ENCODE data around the gene TMEM131L.
"Not testable (repeated sequence)": the region's sequence is repeated elsewhere in the genome, so short reads cannot be mapped to it uniquely, and the experiment has no call there.

The TMEM131L gene

DNA sequence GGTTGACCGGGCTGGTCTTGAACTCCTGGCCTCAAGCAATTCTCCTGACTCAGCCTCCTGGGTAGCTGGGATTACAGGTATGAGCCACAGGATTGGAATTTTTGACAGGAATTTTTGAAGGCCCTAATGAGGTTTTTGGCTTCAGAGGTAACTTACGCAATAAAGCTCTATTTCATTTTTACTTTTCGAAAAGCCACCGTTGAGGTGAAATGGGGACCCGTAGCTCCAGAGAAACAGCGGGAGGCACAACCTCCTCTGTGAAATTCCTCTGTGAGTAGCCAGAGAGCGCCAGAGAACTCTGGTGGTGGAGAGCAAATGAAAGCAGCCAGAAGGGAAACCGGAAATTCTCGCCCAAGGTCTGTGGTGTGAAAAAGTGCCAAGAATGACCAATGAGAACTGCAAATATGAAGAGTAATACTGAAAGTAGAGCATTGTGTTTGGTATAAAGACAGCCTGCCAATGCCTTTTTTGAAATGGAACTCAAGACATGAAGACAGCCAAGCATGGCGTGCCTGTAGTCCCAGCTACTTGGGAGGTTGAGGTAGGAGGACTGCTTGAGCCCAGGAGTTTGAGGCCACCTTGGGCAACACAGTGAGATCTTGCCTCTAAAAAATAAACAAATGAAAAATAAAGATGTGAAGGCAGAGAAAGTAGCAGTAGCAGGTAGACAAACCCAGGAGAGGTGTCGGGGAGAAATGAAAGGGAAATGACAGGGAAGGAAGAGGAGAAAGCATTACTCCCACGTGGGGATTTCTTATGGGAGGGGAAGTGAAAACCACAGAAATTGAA is 33.0 kb upstream of the TMEM131L start:
- TF ChIP-seq TAF1 (IDR thresholded peaks at IDR 0.05; ENCODE audit: borderline replicate concordance, low read depth, low read length) = no peak
- peak; percentile 59; the same call in 1 of the 2 replicates for TF ChIP-seq POLR2A (IDR thresholded peaks at IDR 0.05; ENCODE audit: low read depth, low read length)
- peak; percentile 45; the same call in 1 of the 2 replicates for TF ChIP-seq POLR2AphosphoS5 (IDR thresholded peaks at IDR 0.05; ENCODE audit: low read depth, low read length)
- DNase-seq (ENCODE audit: insufficient read length) = peak; percentile 52
- FAIRE-seq = peak; percentile 97

DNA sequence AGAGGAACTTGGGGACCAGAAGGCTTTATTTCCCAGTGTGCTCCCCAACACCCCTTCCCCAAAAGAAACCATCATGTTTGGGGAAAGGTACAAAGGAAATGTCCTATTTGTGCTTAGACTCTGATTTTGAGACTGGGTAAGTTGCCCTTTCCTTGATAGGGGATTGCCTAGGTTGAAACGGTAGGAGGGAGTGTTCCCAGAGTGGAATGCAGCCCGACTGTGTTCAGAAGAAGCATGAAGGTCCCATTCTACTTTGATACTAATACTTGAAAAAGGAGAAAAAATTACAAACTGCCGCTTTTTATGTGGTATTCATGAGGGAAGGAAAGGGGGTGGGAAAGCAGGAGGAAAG is 32.4 kb upstream of the TMEM131L start:
- DNase-seq (ENCODE audit: insufficient read length) (no peak), FAIRE-seq (no peak)
- TF ChIP-seq POLR2AphosphoS5 (IDR thresholded peaks at IDR 0.05; ENCODE audit: low read depth, low read length) (no peak), TAF1 (IDR thresholded peaks at IDR 0.05; ENCODE audit: borderline replicate concordance, low read depth, low read length) (no peak)

DNA sequence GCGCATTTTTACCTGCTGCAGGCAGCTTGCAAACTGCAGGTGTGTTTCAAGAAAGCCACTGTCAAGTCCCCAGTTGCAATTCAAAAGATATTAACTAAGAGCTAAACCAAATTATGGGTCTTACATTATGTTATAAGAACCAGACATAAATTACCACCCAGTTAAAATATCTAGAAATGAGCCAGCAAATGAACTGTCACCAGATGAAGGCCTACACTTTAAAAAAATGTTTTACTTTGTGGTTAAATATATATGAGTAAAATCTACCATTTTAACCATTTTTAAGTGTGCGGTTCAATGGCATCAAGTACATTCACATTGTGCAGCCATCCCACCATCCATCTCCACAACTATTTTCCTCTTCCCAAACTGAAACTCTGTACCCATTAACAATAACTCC is 32.0 kb upstream of the TMEM131L start:
- TF ChIP-seq POLR2A (IDR thresholded peaks at IDR 0.05; ENCODE audit: low read depth, low read length) = no peak
- no peak for TF ChIP-seq TAF1 (IDR thresholded peaks at IDR 0.05; ENCODE audit: borderline replicate concordance, low read depth, low read length)
- TF ChIP-seq POLR2AphosphoS5 (IDR thresholded peaks at IDR 0.05; ENCODE audit: low read depth, low read length) = no peak
- FAIRE-seq = no peak
- DNase-seq (ENCODE audit: insufficient read length) = no peak

DNA sequence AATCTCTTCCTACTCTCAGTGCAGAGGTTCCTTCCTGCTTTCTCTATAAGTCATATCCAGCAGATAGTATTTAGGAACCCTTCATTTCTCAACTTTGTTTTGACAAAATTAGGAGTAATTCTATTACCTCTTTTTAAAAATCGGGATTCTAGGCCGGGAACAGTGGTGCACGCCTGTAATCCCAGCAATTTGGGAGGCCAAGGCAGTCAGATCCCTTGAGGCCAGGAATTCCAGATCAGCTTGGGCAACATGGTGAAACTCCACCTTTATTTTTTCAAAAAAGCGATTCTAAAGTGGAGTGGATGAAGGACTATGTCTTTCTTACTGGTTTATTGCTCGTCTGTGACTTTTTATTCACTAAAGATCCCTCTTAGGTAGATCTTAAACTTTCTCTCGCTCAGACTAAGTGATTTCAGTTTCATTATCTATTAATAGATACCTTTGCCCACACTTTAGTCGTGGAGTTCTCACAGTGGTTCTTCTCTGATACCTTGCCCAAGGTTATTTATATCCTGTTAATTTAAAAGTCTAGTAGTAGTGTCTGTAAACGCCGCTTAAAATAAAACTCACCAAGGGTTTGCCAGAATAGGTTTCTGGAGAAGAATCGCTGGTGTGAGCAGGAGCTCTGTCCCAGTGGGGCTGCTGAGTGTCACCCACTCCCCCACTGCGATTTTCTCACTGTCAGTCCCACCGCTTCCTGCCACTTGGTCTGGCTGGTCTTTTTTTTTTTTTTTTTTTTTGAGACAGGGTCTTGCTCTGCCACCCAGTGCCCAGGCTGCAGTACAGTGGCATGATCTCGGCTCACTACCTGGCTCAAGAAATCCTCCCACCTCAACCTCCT is 27.0 kb upstream of the TMEM131L start:
- FAIRE-seq = peak; percentile 85
- DNase-seq (ENCODE audit: insufficient read length) = no peak

DNA sequence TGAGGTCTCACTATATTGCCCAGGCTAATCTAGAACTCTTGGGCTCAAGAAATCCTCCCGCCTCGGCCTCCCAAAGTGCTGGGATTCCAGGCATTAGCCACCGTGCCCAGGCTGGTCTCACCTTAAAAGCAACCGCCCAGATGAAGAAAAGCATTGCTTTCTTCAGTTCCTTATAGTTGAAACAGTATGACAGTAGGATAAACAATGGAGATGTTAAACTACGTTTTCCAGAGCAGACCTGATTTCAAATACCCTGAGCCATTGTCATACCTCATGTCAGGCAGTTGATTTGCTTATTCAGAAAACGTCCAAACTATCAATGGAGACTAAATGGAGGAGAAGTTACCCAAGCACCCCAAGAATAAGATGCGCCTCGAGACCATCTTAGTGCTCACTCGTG is 26.3 kb upstream of the TMEM131L start:
- FAIRE-seq (peak; percentile 33), DNase-seq (ENCODE audit: insufficient read length) (no peak)
- TF ChIP-seq TAF1 (IDR thresholded peaks at IDR 0.05; ENCODE audit: borderline replicate concordance, low read depth, low read length) (no peak), POLR2AphosphoS5 (IDR thresholded peaks at IDR 0.05; ENCODE audit: low read depth, low read length) (no peak), POLR2A (IDR thresholded peaks at IDR 0.05; ENCODE audit: low read depth, low read length) (no peak)

More for the DNA sequence above, 27.0 kb upstream of the TMEM131L start:
- no peak for TF ChIP-seq POLR2A (IDR thresholded peaks at IDR 0.05; ENCODE audit: low read depth, low read length)
- no peak for TF ChIP-seq TAF1 (IDR thresholded peaks at IDR 0.05; ENCODE audit: borderline replicate concordance, low read depth, low read length)
- no peak for TF ChIP-seq POLR2AphosphoS5 (IDR thresholded peaks at IDR 0.05; ENCODE audit: low read depth, low read length)

DNA sequence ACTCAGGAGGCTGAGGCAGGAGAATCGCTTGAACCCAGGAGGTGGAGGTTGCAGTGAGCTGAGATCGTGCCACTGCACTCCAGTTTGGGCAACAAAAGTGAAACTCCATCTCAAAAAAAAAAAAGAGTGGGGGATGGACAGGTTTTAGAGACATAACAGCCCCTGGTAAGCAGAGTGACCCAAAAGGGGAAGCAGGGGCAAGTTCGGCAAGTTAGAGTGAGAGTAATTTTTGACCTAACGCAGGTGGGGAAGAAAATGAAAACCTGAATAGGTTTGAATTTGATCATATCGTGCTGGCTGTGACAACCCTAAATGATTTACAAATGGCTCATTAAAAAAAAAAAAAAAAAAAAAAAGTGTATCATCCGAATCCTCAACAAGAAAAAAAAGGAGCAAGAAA is 25.7 kb upstream of the TMEM131L start:
- DNase-seq (ENCODE audit: insufficient read length) = no peak
- no peak for TF ChIP-seq POLR2A (IDR thresholded peaks at IDR 0.05; ENCODE audit: low read depth, low read length)
- TF ChIP-seq POLR2AphosphoS5 (IDR thresholded peaks at IDR 0.05; ENCODE audit: low read depth, low read length) = no peak
- no peak for TF ChIP-seq TAF1 (IDR thresholded peaks at IDR 0.05; ENCODE audit: borderline replicate concordance, low read depth, low read length)
- FAIRE-seq = peak; percentile 66

DNA sequence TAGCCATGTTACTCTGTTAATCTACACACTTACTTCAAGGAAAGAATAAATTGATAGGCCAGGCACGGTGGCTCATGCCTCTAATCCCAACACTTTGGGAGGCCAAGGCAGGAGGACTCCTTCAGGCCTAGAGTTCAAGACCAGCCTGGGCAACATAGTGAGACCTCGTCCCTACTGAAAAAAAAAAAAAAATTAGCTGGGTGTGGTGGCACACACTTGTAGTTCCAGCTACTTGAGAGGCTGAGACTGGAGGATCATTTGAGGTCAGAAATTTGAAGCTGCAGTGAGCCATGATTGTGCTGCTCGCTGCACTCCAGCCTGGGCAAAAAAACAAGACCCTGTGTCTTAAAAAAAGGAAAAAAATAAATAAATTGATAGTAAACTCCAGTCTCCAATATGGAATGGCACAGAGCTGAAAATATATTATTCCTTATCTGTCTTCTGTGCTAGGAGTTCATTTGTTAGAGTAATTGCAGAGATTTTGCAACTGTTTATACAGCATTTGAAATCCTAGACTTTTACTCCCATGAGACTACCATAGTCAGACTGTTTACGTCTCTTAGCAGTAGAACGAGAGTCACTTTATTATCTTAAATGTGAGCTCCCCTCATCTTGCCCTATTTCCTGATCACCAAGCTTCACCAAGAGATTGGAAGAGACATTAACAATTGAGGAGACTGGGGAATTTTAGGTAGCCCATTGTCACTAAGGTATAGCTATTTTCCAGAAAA is 18.8 kb upstream of the TMEM131L start:
- no peak for DNase-seq (ENCODE audit: insufficient read length)
- TF ChIP-seq TAF1 (IDR thresholded peaks at IDR 0.05; ENCODE audit: borderline replicate concordance, low read depth, low read length) (no peak), POLR2AphosphoS5 (IDR thresholded peaks at IDR 0.05; ENCODE audit: low read depth, low read length) (no peak), POLR2A (IDR thresholded peaks at IDR 0.05; ENCODE audit: low read depth, low read length) (no peak)
- FAIRE-seq = no peak

DNA sequence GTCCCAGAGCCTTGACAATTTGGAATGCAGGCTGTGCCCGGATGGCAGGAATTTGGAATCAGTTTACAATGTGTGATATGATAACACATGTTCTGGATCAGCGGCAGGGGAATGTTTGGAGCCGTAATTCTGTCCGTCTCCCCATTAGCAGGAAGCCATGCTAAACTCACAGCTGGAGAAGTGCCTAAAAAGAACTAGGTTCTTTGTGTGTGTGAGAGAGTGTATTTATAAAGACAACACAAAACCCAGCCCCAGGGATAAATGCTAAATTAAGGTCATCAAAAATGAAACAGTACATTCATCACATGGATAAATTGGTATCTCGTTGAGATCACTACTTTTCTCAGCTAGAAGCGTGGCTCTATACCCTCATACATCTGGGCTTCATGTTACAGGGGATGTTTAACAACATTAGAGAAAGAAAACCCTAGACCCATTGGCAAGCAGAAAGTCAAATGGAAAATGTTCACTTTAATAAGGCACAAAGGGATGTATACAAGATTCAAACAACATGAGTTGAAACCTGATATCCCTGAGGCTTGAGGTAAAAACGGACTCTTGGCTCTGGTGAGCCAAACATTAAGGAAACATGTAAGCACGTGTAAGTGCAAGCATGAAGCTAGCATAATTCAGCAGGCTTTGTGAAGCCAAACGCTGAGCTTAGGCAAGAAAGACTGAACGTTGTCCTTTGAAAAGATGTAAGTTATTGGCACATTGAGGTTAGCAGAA is 18.0 kb upstream of the TMEM131L start:
- no peak for TF ChIP-seq TAF1 (IDR thresholded peaks at IDR 0.05; ENCODE audit: borderline replicate concordance, low read depth, low read length)
- FAIRE-seq (no peak), DNase-seq (ENCODE audit: insufficient read length) (no peak)

DNA sequence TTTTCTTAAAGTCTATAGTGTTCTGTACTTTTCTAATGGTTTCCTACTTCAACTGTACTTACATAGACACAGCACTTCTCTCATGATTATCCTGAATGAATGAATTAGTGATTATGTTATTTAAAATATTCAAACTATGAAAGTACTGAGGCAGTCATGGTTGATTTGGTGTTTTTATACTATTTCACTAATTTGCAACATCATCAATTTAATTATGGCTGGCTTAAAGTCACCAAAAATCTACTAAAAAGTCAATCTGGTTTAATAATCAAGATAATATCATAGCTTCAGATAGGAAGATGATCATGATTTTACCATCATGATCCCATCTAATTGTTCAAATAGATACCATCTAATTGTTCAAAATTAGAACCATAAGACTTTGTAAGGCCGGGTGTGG is 16.8 kb upstream of the TMEM131L start:
- no peak for DNase-seq (ENCODE audit: insufficient read length)

DNA sequence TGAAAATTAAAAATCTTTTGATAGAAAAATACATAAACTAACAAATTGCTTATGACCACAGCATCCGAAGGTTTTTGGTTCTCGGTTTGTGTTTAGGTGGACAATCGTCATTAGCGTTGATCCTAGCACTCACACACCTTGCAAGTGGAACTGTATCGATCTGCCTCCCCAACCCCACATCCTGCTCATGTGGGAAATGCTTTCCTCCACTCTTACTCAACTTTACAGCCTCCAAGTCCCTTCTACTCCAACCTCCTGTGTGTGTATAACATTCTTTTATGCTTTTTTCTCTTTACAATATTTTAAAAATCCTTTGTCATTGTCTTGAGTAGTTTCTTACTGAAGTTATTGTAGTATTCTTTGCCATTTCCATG is 15.6 kb upstream of the TMEM131L start:
- no peak for TF ChIP-seq TAF1 (IDR thresholded peaks at IDR 0.05; ENCODE audit: borderline replicate concordance, low read depth, low read length)
- TF ChIP-seq POLR2A (IDR thresholded peaks at IDR 0.05; ENCODE audit: low read depth, low read length) = no peak
- TF ChIP-seq POLR2AphosphoS5 (IDR thresholded peaks at IDR 0.05; ENCODE audit: low read depth, low read length) = no peak
- peak; percentile 64 for FAIRE-seq
- no peak for DNase-seq (ENCODE audit: insufficient read length)

More for the DNA sequence above, 16.8 kb upstream of the TMEM131L start:
- TF ChIP-seq POLR2A (IDR thresholded peaks at IDR 0.05; ENCODE audit: low read depth, low read length) = no peak
- no peak for FAIRE-seq

DNA sequence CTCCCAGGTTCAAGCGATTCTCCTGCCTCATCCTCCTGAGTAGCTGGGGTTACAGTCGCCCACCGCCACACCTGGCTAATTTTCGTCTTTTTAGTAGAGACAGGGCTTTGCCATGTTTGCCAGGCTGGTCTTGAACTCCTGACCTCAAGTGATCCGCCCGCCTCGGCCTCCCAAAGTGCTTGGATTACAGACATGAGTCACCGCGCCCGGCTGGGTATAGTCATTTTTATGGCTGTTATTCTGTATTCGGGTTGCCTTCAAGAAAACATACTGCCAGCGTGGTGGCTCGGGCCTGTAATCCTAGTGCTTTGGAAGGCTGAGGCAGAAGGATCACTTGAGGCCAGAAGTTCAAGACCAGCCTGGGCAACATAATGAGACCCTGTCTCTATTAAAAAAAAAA is 15.0 kb upstream of the TMEM131L start:
- FAIRE-seq; DNase-seq (ENCODE audit: insufficient read length): not testable (repeated sequence)

Measured in GM12892 (cell line).